GM21576 (cell line): ENCODE results near the gene PTPRD.

Experiments
- ATAC-seq: cut with Tn5 transposase; IDR thresholded peaks from one replicate; pipeline ENCODE4 v1.9.1; 2021; ENCODE audit warnings: mild to moderate bottlenecking, moderate library complexity; ENCODE audit not compliant: unreplicated experiment

PTPRD gene

GRCh38 chr9:10612641-10613398 is at the start of gene PTPRD:
Gene PTPRD, minus strand, starts transcription at chr9:10613002.
- peak; percentile 78 for ATAC-seq

GRCh38 chr9:10661994-10662393 is 49.2 kb upstream of the PTPRD start:
- ATAC-seq, result no peak

GRCh38 chr9:10661376-10661775 is 48.6 kb upstream of the PTPRD start:
- ATAC-seq, result no peak

- no peak for ATAC-seq
These were observed 38.2 kb upstream of the PTPRD start for GRCh38 chr9:10651012-10651411.

- no peak for ATAC-seq
These were observed 36.3 kb upstream of the PTPRD start for GRCh38 chr9:10649076-10649475.

- ATAC-seq, result no peak
These were observed 21.0 kb upstream of the PTPRD start for GRCh38 chr9:10633785-10634184.

GRCh38 chr9:10614196-10614800 is 1.5 kb upstream of the PTPRD start:
- ATAC-seq, result no peak

- no peak for ATAC-seq
These were observed 617 bp upstream of the PTPRD start for GRCh38 chr9:10613419-10613818.

- ATAC-seq, result no peak
These were observed 7.4 kb downstream of the PTPRD start for GRCh38 chr9:10605388-10605787.

GRCh38 chr9:10604927-10605326 is 7.9 kb downstream of the PTPRD start:
- no peak for ATAC-seq

GRCh38 chr9:10597801-10598200 is 15.0 kb downstream of the PTPRD start:
- ATAC-seq, result no peak

- no peak for ATAC-seq
These were observed 18.3 kb downstream of the PTPRD start for GRCh38 chr9:10594482-10594881.

- ATAC-seq, result no peak
These were observed 26.4 kb downstream of the PTPRD start for GRCh38 chr9:10586407-10586806.

GRCh38 chr9:10571699-10572098 is 41.1 kb downstream of the PTPRD start:
- ATAC-seq, result no peak

GRCh38 chr9:10566848-10567247 is 46.0 kb downstream of the PTPRD start:
- ATAC-seq, result no peak

- no peak for ATAC-seq
These were observed 50.0 kb downstream of the PTPRD start for GRCh38 chr9:10562581-10563343.

- ATAC-seq, result no peak
These were observed 64.5 kb downstream of the PTPRD start for GRCh38 chr9:10548348-10548747.

GRCh38 chr9:10538073-10538472 is 74.7 kb downstream of the PTPRD start:
- no peak for ATAC-seq

GRCh38 chr9:10534850-10535249 is 78.0 kb downstream of the PTPRD start:
- no peak for ATAC-seq

- ATAC-seq, result no peak
These were observed 86.8 kb downstream of the PTPRD start for GRCh38 chr9:10525972-10526371.

- ATAC-seq, result no peak
These were observed 89.6 kb downstream of the PTPRD start for GRCh38 chr9:10523164-10523563.

- ATAC-seq, result no peak
These were observed 100.7 kb downstream of the PTPRD start for GRCh38 chr9:10512144-10512543.
